GM12801 (cell line): ENCODE measurements around the gene DSG1.

Experiments used
- CTCF ChIP-seq: IDR thresholded peaks from one replicate; pipeline ENCODE4 v1.5.1; 2011; ENCODE audit warnings: control low read depth; ENCODE audit not compliant: insufficient read length; ENCODE audit errors: extremely low read depth

DSG1 gene

GRCh38 chr18:31402026-31402373, 84.0 kb downstream of the DSG1 start:
- TF ChIP-seq CTCF, result no peak

DNA sequence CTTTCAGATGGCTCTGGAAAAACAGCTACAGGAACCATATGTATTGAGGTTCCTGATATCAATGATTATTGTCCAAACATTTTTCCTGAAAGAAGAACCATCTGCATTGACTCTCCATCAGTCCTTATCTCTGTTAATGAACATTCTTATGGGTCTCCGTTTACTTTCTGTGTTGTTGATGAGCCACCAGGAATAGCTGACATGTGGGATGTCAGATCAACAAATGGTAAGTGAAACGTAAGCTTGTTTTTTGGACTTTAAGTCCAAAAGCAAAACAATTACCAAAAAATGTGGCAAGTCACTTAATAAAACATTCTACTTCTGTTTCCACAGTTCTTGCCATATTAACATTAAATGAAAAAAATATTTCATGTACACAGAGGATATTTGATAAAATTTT, 85.4 kb downstream of the DSG1 start:
- TF ChIP-seq CTCF, result no peak
